HepG2 (cell line): ENCODE data around the gene QTRT2. TPM values are rescaled to one million over a fixed set of nuclear protein-coding genes. Genes with fewer than 3 reads are reported as not detected.

ENCODE experiments used
- BORCS8-MEF2B ChIP-seq: sonication (generic); formaldehyde crosslinking; IDR thresholded peaks from 2 replicates; pipeline ENCODE4 v1.8.0; 2022; ENCODE audit warnings: mild to moderate bottlenecking, missing genetic modification reagents
- CCAR2 ChIP-seq: fragments of 200-400 bp; formaldehyde crosslinking; optimal IDR thresholded peaks from 2 replicates; pipeline ENCODE3; 2018; ENCODE audit warnings: low read depth, mild to moderate bottlenecking, low read length, moderate library complexity
- DNMT3B ChIP-seq: conservative IDR thresholded peaks from 2 replicates; pipeline ENCODE4 v1.6.1; 2016; ENCODE audit warnings: missing biosample characterization, control low read depth
- MATR3 ChIP-seq: sonication (generic); formaldehyde crosslinking; IDR thresholded peaks from 2 replicates; pipeline ENCODE4 v1.4.0; 2020; ENCODE audit warnings: missing genetic modification reagents
- MTA1 ChIP-seq: sonication (generic); formaldehyde crosslinking; IDR thresholded peaks from 2 replicates; pipeline ENCODE4 v1.4.0; 2020; ENCODE audit warnings: missing genetic modification reagents, mild to moderate bottlenecking, borderline replicate concordance
- NFAT5 ChIP-seq: sonication (generic); formaldehyde crosslinking; IDR thresholded peaks from 2 replicates; pipeline ENCODE4 v1.4.0; 2020; ENCODE audit warnings: missing genetic modification reagents
- PRMT3 ChIP-seq: sonication (generic); formaldehyde crosslinking; IDR thresholded peaks from 2 replicates; pipeline ENCODE4 v1.8.1; 2022; ENCODE audit warnings: low read depth, mild to moderate bottlenecking, moderate library complexity, missing genetic modification reagents, borderline replicate concordance
- SP140L ChIP-seq: sonication (generic); formaldehyde crosslinking; IDR thresholded peaks from 2 replicates; pipeline ENCODE4 v1.4.0; 2020; ENCODE audit warnings: missing genetic modification reagents, borderline replicate concordance
- SRSF9 ChIP-seq: fragments of 200-400 bp; formaldehyde crosslinking; IDR thresholded peaks from 2 replicates; pipeline ENCODE4 v1.6.1; 2018; ENCODE audit warnings: borderline replicate concordance, mild to moderate bottlenecking, low read depth, low read length; ENCODE audit not compliant: insufficient read depth, poor library complexity, severe bottlenecking
- ZFP41 ChIP-seq: sonication (generic); formaldehyde crosslinking; IDR thresholded peaks from 2 replicates; pipeline ENCODE4 v1.4.0; 2020; ENCODE audit warnings: mild to moderate bottlenecking, missing genetic modification reagents, borderline replicate concordance
- ZNF205 ChIP-seq: IDR thresholded peaks from 2 replicates; pipeline ENCODE4 v1.6.1; 2018; ENCODE audit warnings: missing biosample characterization, missing genetic modification reagents
- ZNF232 ChIP-seq: sonication (generic); formaldehyde crosslinking; IDR thresholded peaks from 2 replicates; pipeline ENCODE4 v1.4.0; 2020; ENCODE audit warnings: missing genetic modification reagents, borderline replicate concordance
- ZNF510 ChIP-seq: sonication (generic); formaldehyde crosslinking; IDR thresholded peaks from 2 replicates; pipeline ENCODE4 v1.4.0; 2020; ENCODE audit warnings: low read depth, mild to moderate bottlenecking, missing genetic modification reagents
- ZNF629 ChIP-seq: sonication (generic); formaldehyde crosslinking; conservative IDR thresholded peaks from 2 replicates; pipeline ENCODE4 v1.5.0; 2020; ENCODE audit warnings: missing genetic modification reagents
- ZNF850 ChIP-seq: sonication (generic); formaldehyde crosslinking; conservative IDR thresholded peaks from 2 replicates; pipeline ENCODE4 v1.9.0; 2021; ENCODE audit warnings: mild to moderate bottlenecking, missing genetic modification reagents
- polyA plus RNA-seq, 8 experiments: library from polyadenylated mRNA; depleted of rRNA in 3 of 8; stranded (reverse) in 7 of 8; unstranded in 1 of 8; fragments of >200 nt; fragmentation: Illumina TruSeq in 4 of 8; extraction: Trizol in 4 of 8; gene quantifications; 2 replicates each; pipeline versions ENCODE4 v1.2.1 to v1.2.3, GENCODE V29; 2011 to 2016; ENCODE audit warnings: low read depth in 4 of 8, missing spikeins in 1 of 8, mixed read lengths in 1 of 8; ENCODE audit not compliant: insufficient read depth in 1 of 8
- total RNA-seq, 5 experiments: library from RNA; depleted of rRNA; stranded (reverse); fragments of >200 nt; fragmentation: Illumina TruSeq; extraction: Trizol; gene quantifications; 2 replicates each; pipeline ENCODE4 v1.2.3, GENCODE V29; 2016; ENCODE audit warnings: low read depth in 1 of 5
- TF ChIP-seq, protein P1 (sequence below): sonication (generic); formaldehyde crosslinking; IDR thresholded peaks from 2 replicates; pipeline ENCODE4 v1.4.0; 2020; ENCODE audit warnings: mild to moderate bottlenecking, low read depth, missing genetic modification reagents
- TF ChIP-seq, protein P2 (sequence below): sonication (generic); formaldehyde crosslinking; IDR thresholded peaks from 2 replicates; pipeline ENCODE4 v1.8.0; 2022; ENCODE audit warnings: mild to moderate bottlenecking, missing genetic modification reagents
- TF ChIP-seq, protein P3 (sequence below): sonication (generic); formaldehyde crosslinking; IDR thresholded peaks from 2 replicates; pipeline ENCODE4 v1.4.0; 2020; ENCODE audit warnings: mild to moderate bottlenecking, missing genetic modification reagents

The QTRT2 gene
- total and polyA plus RNA-seq, 2 of the 13 experiments (the other 11 are each of a cell fraction or from before 2014, with no cell fraction given) = 7.1 to 33.4 TPM

GRCh38 chr3:114056130-114057010 is at the start of gene QTRT2, which contains the start of gene CCDC191 (continued):
- TF ChIP-seq SRSF9 (no peak), ZFP41 (CRISPR knock-in tag) (no peak), MTA1 (CRISPR knock-in tag) (no peak), NFAT5 (CRISPR knock-in tag) (no peak), ZNF850 (no peak), DNMT3B (CRISPR knock-in tag) (no peak), PRMT3 (CRISPR knock-in tag) (no peak), CCAR2 (no peak), MATR3 (CRISPR knock-in tag) (no peak), ZNF629 (CRISPR knock-in tag) (peak; percentile 23; the same call in 1 of the 2 replicates), BORCS8-MEF2B (CRISPR knock-in tag) (peak; percentile 82), ZNF510 (CRISPR knock-in tag) (peak; percentile 65; the same call in 1 of the 2 replicates), SP140L (no peak), ZNF205 (CRISPR knock-in tag) (no peak), ZNF232 (CRISPR knock-in tag) (0 out of 2 replicates have a peak, but pooled peaks have one; percentile 75)
- TF ChIP-seq, protein P1, sequence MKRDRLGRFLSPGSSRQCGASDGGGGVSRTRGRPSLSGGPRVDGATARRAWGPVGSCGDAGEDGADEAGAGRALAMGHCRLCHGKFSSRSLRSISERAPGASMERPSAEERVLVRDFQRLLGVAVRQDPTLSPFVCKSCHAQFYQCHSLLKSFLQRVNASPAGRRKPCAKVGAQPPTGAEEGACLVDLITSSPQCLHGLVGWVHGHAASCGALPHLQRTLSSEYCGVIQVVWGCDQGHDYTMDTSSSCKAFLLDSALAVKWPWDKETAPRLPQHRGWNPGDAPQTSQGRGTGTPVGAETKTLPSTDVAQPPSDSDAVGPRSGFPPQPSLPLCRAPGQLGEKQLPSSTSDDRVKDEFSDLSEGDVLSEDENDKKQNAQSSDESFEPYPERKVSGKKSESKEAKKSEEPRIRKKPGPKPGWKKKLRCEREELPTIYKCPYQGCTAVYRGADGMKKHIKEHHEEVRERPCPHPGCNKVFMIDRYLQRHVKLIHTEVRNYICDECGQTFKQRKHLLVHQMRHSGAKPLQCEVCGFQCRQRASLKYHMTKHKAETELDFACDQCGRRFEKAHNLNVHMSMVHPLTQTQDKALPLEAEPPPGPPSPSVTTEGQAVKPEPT = no peak; the same call in 1 of the 2 replicates
- TF ChIP-seq, protein P2, sequence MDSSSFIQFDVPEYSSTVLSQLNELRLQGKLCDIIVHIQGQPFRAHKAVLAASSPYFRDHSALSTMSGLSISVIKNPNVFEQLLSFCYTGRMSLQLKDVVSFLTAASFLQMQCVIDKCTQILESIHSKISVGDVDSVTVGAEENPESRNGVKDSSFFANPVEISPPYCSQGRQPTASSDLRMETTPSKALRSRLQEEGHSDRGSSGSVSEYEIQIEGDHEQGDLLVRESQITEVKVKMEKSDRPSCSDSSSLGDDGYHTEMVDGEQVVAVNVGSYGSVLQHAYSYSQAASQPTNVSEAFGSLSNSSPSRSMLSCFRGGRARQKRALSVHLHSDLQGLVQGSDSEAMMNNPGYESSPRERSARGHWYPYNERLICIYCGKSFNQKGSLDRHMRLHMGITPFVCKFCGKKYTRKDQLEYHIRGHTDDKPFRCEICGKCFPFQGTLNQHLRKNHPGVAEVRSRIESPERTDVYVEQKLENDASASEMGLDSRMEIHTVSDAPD (CRISPR knock-in tag) = no peak
- TF ChIP-seq, protein P3, sequence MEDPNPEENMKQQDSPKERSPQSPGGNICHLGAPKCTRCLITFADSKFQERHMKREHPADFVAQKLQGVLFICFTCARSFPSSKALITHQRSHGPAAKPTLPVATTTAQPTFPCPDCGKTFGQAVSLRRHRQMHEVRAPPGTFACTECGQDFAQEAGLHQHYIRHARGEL = no peak
